Measurements from ENCODE around the gene LILRB3.
A peak's percentile ranks its signal among the peaks of the same experiment; 100 is the strongest.
"Not testable (repeated sequence)": the region's sequence is repeated elsewhere in the genome, so short reads cannot be mapped to it uniquely, and the experiment has no call there.

The LILRB3 gene

GRCh38 chr19:54222474-54223276 is at the start of gene LILRB3:
TSS of gene LILRB3 (minus strand) at chr19:54223007. CDS start at chr19:54222976, 31 bp downstream.
- H3K4me1 ChIP-seq; H3K4me3 ChIP-seq; H3K36me3 ChIP-seq (replicated peaks); H3K9me3 ChIP-seq; H3K27me3 ChIP-seq (ENCODE audit: low read depth); in situ Hi-C loops (cut with MboI; ENCODE audit: low sequenced_read_pairs); DNase-seq (ENCODE audit: low spot score in 2 of 2): not testable (repeated sequence)

GRCh38 chr19:54272181-54272580 is 49.4 kb upstream of the LILRB3 start:
- DNase-seq (ENCODE audit: low spot score in 2 of 2); H3K4me3 ChIP-seq; H3K4me1 ChIP-seq; H3K36me3 ChIP-seq (replicated peaks); H3K9me3 ChIP-seq; in situ Hi-C loops (cut with MboI; ENCODE audit: low sequenced_read_pairs): not testable (repeated sequence)
- peaks cover 11% of the 10 kb centered on the region; the same call in 1 of the 2 replicates for H3K27me3 ChIP-seq (ENCODE audit: low read depth)

GRCh38 chr19:54271587-54271986 is 48.8 kb upstream of the LILRB3 start:
- H3K4me3 ChIP-seq; H3K9me3 ChIP-seq; DNase-seq (ENCODE audit: low spot score in 2 of 2); H3K36me3 ChIP-seq (replicated peaks); in situ Hi-C loops (cut with MboI; ENCODE audit: low sequenced_read_pairs); H3K4me1 ChIP-seq: not testable (repeated sequence)
- peaks cover 11% of the 10 kb centered on the region; the same call in 1 of the 2 replicates for H3K27me3 ChIP-seq (ENCODE audit: low read depth)

GRCh38 chr19:54271106-54271505 is 48.3 kb upstream of the LILRB3 start:
- Histone ChIP-seq H3K4me3 (no peak overlapping the region), H3K4me1 (no peaks in the 10 kb centered on the region), H3K27me3 (ENCODE audit: low read depth) (peaks cover 8% of the 10 kb centered on the region; the same call in 1 of the 2 replicates), H3K36me3 (replicated peaks) (no peaks in the 10 kb centered on the region), H3K9me3 (no peaks in the 10 kb centered on the region)
- in situ Hi-C loops (cut with MboI; ENCODE audit: low sequenced_read_pairs) = no loop called here
- DNase-seq (ENCODE audit: low spot score in 2 of 2) = no peak

- H3K27me3 ChIP-seq (ENCODE audit: low read depth) = peaks cover 10% of the 10 kb centered on the region; the same call in 1 of the 2 replicates
- H3K4me3 ChIP-seq = no peak overlapping the region
- H3K9me3 ChIP-seq = no peaks in the 10 kb centered on the region
- in situ Hi-C loops (cut with MboI; ENCODE audit: low sequenced_read_pairs) = no loop called here
- H3K36me3 ChIP-seq (replicated peaks) = no peaks in the 10 kb centered on the region
- no peak for DNase-seq (ENCODE audit: low spot score in 2 of 2)
- H3K4me1 ChIP-seq = no peaks in the 10 kb centered on the region
These were observed 46.1 kb upstream of the LILRB3 start for GRCh38 chr19:54268936-54269335.

GRCh38 chr19:54266133-54266532 is 43.3 kb upstream of the LILRB3 start:
- in situ Hi-C loops (cut with MboI; ENCODE audit: low sequenced_read_pairs) = no loop called here
- no peaks in the 10 kb centered on the region for H3K4me1 ChIP-seq
- no peak overlapping the region for H3K4me3 ChIP-seq
- peaks cover 11% of the 10 kb centered on the region; the same call in 1 of the 2 replicates for H3K27me3 ChIP-seq (ENCODE audit: low read depth)
- H3K36me3 ChIP-seq (replicated peaks) = no peaks in the 10 kb centered on the region
- H3K9me3 ChIP-seq = no peaks in the 10 kb centered on the region
- DNase-seq (ENCODE audit: low spot score in 2 of 2) = peak; percentile 32 to 89

- in situ Hi-C loops (cut with MboI; ENCODE audit: low sequenced_read_pairs) = no loop called here
These were observed 39.7 kb upstream of the LILRB3 start for GRCh38 chr19:54262470-54262869.

GRCh38 chr19:54262066-54262465 is 39.3 kb upstream of the LILRB3 start:
- H3K36me3 ChIP-seq (replicated peaks) = no peaks in the 10 kb centered on the region
- in situ Hi-C loops (cut with MboI; ENCODE audit: low sequenced_read_pairs) = no loop called here

More at GRCh38 chr19:54262470-54262869, 39.7 kb upstream of the LILRB3 start:
- no peaks in the 10 kb centered on the region for H3K4me1 ChIP-seq
- DNase-seq (ENCODE audit: low spot score in 2 of 2) = no peak
- H3K9me3 ChIP-seq = no peaks in the 10 kb centered on the region
- H3K27me3 ChIP-seq (ENCODE audit: low read depth) = peaks cover 14% of the 10 kb centered on the region
- H3K4me3 ChIP-seq = no peak overlapping the region
- no peaks in the 10 kb centered on the region for H3K36me3 ChIP-seq (replicated peaks)

GRCh38 chr19:54257116-54257480 is 34.3 kb upstream of the LILRB3 start, which contains the start of gene LILRB5:
TSS of gene LILRB5 (minus strand) at chr19:54257273. CDS start at chr19:54257193, 80 bp downstream.
- DNase-seq (ENCODE audit: low spot score in 2 of 2) = no peak
- Histone ChIP-seq H3K36me3 (replicated peaks) (no peaks in the 10 kb centered on the region), H3K4me3 (no peak within 1 kb of the TSS), H3K27me3 (ENCODE audit: low read depth) (peaks cover 35% of the 10 kb centered on the region), H3K9me3 (no peaks in the 10 kb centered on the region), H3K4me1 (no peaks in the 10 kb centered on the region)
- in situ Hi-C loops (cut with MboI; ENCODE audit: low sequenced_read_pairs) = no loop called here

More at GRCh38 chr19:54262066-54262465, 39.3 kb upstream of the LILRB3 start:
- peak in 1 of 2 experiments; percentile 5 for DNase-seq (ENCODE audit: low spot score in 2 of 2)
- H3K4me3 ChIP-seq = no peak overlapping the region
- H3K4me1 ChIP-seq = no peaks in the 10 kb centered on the region
- H3K27me3 ChIP-seq (ENCODE audit: low read depth) = peaks cover 17% of the 10 kb centered on the region
- H3K9me3 ChIP-seq = no peaks in the 10 kb centered on the region

GRCh38 chr19:54256250-54257115 is 33.7 kb upstream of the LILRB3 start:
- peaks cover 37% of the 10 kb centered on the region for H3K27me3 ChIP-seq (ENCODE audit: low read depth)

GRCh38 chr19:54255105-54255775 is 32.4 kb upstream of the LILRB3 start:
- H3K27me3 ChIP-seq (ENCODE audit: low read depth) = peaks cover 39% of the 10 kb centered on the region
- no peaks in the 10 kb centered on the region for H3K9me3 ChIP-seq
- H3K36me3 ChIP-seq (replicated peaks) = no peaks in the 10 kb centered on the region
- in situ Hi-C loops (cut with MboI; ENCODE audit: low sequenced_read_pairs) = no loop called here
- DNase-seq (ENCODE audit: low spot score in 2 of 2) = no peak
- H3K4me1 ChIP-seq = no peaks in the 10 kb centered on the region
- H3K4me3 ChIP-seq = no peak overlapping the region

More at GRCh38 chr19:54256250-54257115, 33.7 kb upstream of the LILRB3 start:
- DNase-seq (ENCODE audit: low spot score in 2 of 2) = no peak
- Histone ChIP-seq H3K4me1 (no peaks in the 10 kb centered on the region), H3K36me3 (replicated peaks) (no peaks in the 10 kb centered on the region), H3K4me3 (no peak overlapping the region), H3K9me3 (no peaks in the 10 kb centered on the region)
- in situ Hi-C loops (cut with MboI; ENCODE audit: low sequenced_read_pairs) = no loop called here

GRCh38 chr19:54254195-54254906 is 31.5 kb upstream of the LILRB3 start:
- in situ Hi-C loops (cut with MboI; ENCODE audit: low sequenced_read_pairs) = no loop called here
- peaks cover 46% of the 10 kb centered on the region for H3K27me3 ChIP-seq (ENCODE audit: low read depth)

More at GRCh38 chr19:54254195-54254906, 31.5 kb upstream of the LILRB3 start:
- Histone ChIP-seq H3K4me1 (no peaks in the 10 kb centered on the region), H3K36me3 (replicated peaks) (no peaks in the 10 kb centered on the region), H3K4me3 (no peak overlapping the region), H3K9me3 (no peaks in the 10 kb centered on the region)
- no peak for DNase-seq (ENCODE audit: low spot score in 2 of 2)
